GM12878 (cell line): ENCODE data around the gene CLASRP. TPM values are rescaled to one million over a fixed set of nuclear protein-coding genes. Genes with fewer than 3 reads are reported as not detected.

Experiments used
- BCL11A ChIP-seq: IDR thresholded peaks from 2 replicates; pipeline ENCODE4 v1.6.1; 2011; ENCODE audit warnings: low read depth, low read length
- BHLHE40 ChIP-seq, 2 experiments: fragments of 450-650 bp in 1 of 2; IDR thresholded peaks; 2 replicates each; pipeline ENCODE4 v1.6.1; 2011 to 2017; ENCODE audit warnings: low read depth in 2 of 2, borderline replicate concordance in 1 of 2, improper control_type of control experiment in 1 of 2, low read length in 1 of 2, mild to moderate bottlenecking in 1 of 2
- CEBPB ChIP-seq, 2 experiments: fragments of 150-350 bp in 1 of 2; IDR thresholded peaks; 2 replicates each; pipeline ENCODE4 v1.6.1; 2012 to 2014; ENCODE audit warnings: low read depth in 2 of 2, low read length in 2 of 2, borderline replicate concordance in 1 of 2, inconsistent platforms in 1 of 2
- EP300 ChIP-seq, 2 experiments: fragments of 150-350 bp in 1 of 2; IDR thresholded peaks; 2 replicates each; pipeline ENCODE4 v1.6.1; 2011 to 2012; ENCODE audit warnings: low read depth in 2 of 2, low read length in 2 of 2, borderline replicate concordance in 1 of 2, improper control_type of control experiment in 1 of 2, inconsistent platforms in 1 of 2; ENCODE audit not compliant: control insufficient read depth in 1 of 2
- ETV6 ChIP-seq, 2 experiments: fragments of 450-650 bp in 1 of 2; IDR thresholded peaks in 1 of 2; conservative IDR thresholded peaks in 1 of 2; 2 replicates each; pipeline ENCODE4 v1.6.1; 2014; ENCODE audit warnings: antibody characterized with exemption in 1 of 2, borderline replicate concordance in 1 of 2, low read depth in 1 of 2, mild to moderate bottlenecking in 1 of 2, moderate library complexity in 1 of 2
- IRF3 ChIP-seq: fragments of 450-650 bp; IDR thresholded peaks from 2 replicates; pipeline ENCODE4 v1.6.1; 2014; ENCODE audit warnings: mild to moderate bottlenecking
- IRF4 ChIP-seq: IDR thresholded peaks from 2 replicates; pipeline ENCODE4 v1.6.1; 2011; ENCODE audit warnings: low read depth, low read length
- MEF2A ChIP-seq: IDR thresholded peaks from 2 replicates; pipeline ENCODE4 v1.6.1; 2011; ENCODE audit warnings: low read depth, mild to moderate bottlenecking, low read length, moderate library complexity; ENCODE audit not compliant: insufficient read depth
- MTA3 ChIP-seq: IDR thresholded peaks from 2 replicates; pipeline ENCODE4 v1.6.1; 2012; ENCODE audit warnings: low read length, inconsistent platforms, borderline replicate concordance
- PAX5 ChIP-seq: IDR thresholded peaks from 2 replicates; pipeline ENCODE4 v1.6.1; 2011; ENCODE audit warnings: low read depth, low read length, borderline replicate concordance
- RELB ChIP-seq: fragments of 450-650 bp; IDR thresholded peaks from 2 replicates; pipeline ENCODE4 v1.6.1; 2017; ENCODE audit warnings: low read depth, mild to moderate bottlenecking, moderate library complexity
- SIX5 ChIP-seq: IDR thresholded peaks from 2 replicates; pipeline ENCODE4 v1.6.1; 2011; ENCODE audit warnings: mild to moderate bottlenecking, low read depth, low read length, moderate library complexity; ENCODE audit not compliant: severe bottlenecking
- SRF ChIP-seq, 2 experiments: IDR thresholded peaks; 2 replicates each; pipeline ENCODE4 v1.6.1; 2011; ENCODE audit warnings: low read depth in 2 of 2, low read length in 2 of 2, mild to moderate bottlenecking in 1 of 2, moderate library complexity in 1 of 2
- WRNIP1 ChIP-seq: IDR thresholded peaks from 2 replicates; pipeline ENCODE4 v1.6.1; 2011; ENCODE audit warnings: low read depth, low read length, improper control_type of control experiment, borderline replicate concordance
- polyA plus RNA-seq, 11 experiments: library from polyadenylated mRNA; depleted of rRNA in 4 of 11; unstranded in 6 of 11; stranded (reverse) in 5 of 11; fragments of >200 nt; fragmentation: Nextera tagmentation in 4 of 11; fragmentation: Illumina TruSeq in 1 of 11; extraction: Ambion mirVana in 4 of 11; extraction: Trizol in 1 of 11; gene quantifications; 1 replicate in 1 of 11; 2 replicates in 10 of 11; pipeline versions ENCODE4 v1.2.1 to v1.2.3, GENCODE V29; 2011 to 2016; ENCODE audit warnings: inconsistent platforms in 2 of 11, missing spikeins in 2 of 11, low read depth in 1 of 11
- total RNA-seq, 4 experiments: library from RNA; depleted of rRNA in 3 of 4; stranded (reverse); fragments of >200 nt in 3 of 4; fragmentation: Illumina TruSeq in 1 of 4; extraction: Trizol in 1 of 4; gene quantifications; 2 replicates each; pipeline versions ENCODE4 v1.2.1 to v1.2.3, GENCODE V29; 2013 to 2021
- TF ChIP-seq, protein P1 (sequence below): fragments of 450-650 bp; IDR thresholded peaks from 2 replicates; pipeline ENCODE4 v1.6.1; 2018; ENCODE audit warnings: borderline replicate concordance, mild to moderate bottlenecking; ENCODE audit not compliant: partially characterized antibody
- TF ChIP-seq, protein P2 (sequence below): IDR thresholded peaks from 2 replicates; pipeline ENCODE4 v1.6.1; 2012; ENCODE audit warnings: low read depth, low read length, improper control_type of control experiment
- TF ChIP-seq, protein P3 (sequence below): fragments of 450-650 bp; IDR thresholded peaks from 2 replicates; pipeline ENCODE4 v1.6.1; 2016; ENCODE audit warnings: mild to moderate bottlenecking
- TF ChIP-seq, protein P4 (sequence below): fragments of 450-650 bp; IDR thresholded peaks from 2 replicates; pipeline ENCODE4 v1.6.1; 2017; ENCODE audit warnings: mild to moderate bottlenecking, moderate library complexity

Gene CLASRP
- total and polyA plus RNA-seq, 10 of the 15 experiments (the other 5 are each of a cell fraction or from before 2014, with no cell fraction given): 0.68 to 75.8 (median 30.2) TPM

DNA sequence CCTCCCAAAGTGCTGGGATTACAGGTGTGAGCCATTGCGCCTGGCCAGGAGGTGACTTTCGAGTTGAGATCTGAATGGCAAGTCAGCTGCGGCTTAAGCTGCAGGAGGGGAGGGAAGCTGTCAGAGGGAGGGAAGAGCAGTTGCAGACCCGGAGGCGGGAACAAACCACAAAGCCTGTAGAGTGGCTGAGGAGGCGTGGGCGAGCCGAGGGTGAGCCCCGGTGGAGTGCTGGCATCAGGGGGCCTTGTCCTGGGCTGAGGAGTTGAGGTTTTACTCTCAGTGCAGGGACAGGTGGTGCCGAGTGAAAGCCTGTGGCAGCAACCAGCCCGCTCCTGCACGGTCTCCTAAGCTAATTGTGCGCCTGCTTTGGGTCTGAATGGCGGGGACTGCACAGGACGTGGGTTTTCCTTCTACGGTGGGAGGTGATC is 78.3 kb downstream of the CLASRP start (continued):
- TF ChIP-seq EP300 (IDR thresholded peaks at IDR 0.05; ENCODE audit: borderline replicate concordance in 1 of 2, control insufficient read depth in 1 of 2, low read depth in 2 of 2, low read length in 2 of 2): no peak
- no peak for TF ChIP-seq WRNIP1
- TF ChIP-seq, protein P1, sequence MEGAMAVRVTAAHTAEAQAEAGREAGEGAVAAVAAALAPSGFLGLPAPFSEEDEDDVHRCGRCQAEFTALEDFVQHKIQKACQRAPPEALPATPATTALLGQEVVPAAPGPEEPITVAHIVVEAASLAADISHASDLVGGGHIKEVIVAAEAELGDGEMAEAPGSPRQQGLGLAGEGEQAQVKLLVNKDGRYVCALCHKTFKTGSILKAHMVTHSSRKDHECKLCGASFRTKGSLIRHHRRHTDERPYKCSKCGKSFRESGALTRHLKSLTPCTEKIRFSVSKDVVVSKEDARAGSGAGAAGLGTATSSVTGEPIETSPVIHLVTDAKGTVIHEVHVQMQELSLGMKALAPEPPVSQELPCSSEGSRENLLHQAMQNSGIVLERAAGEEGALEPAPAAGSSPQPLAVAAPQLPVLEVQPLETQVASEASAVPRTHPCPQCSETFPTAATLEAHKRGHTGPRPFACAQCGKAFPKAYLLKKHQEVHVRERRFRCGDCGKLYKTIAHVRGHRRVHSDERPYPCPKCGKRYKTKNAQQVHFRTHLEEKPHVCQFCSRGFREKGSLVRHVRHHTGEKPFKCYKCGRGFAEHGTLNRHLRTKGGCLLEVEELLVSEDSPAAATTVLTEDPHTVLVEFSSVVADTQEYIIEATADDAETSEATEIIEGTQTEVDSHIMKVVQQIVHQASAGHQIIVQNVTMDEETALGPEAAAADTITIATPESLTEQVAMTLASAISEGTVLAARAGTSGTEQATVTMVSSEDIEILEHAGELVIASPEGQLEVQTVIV: no peak
- peak; percentile 71; the same call in 1 of the 2 replicates for TF ChIP-seq RELB
- 0 out of 2 replicates have a peak, but pooled peaks have one; percentile 11 for TF ChIP-seq MEF2A
- 0 out of 2 replicates have a peak, but pooled peaks have one; percentile 22 for TF ChIP-seq IRF4
- no peak for TF ChIP-seq MTA3
- TF ChIP-seq ETV6 (conservative IDR thresholded peaks at IDR 0.05 in 1 of 2, IDR thresholded peaks at IDR 0.05 in 1 of 2; ENCODE audit: borderline replicate concordance in 1 of 2, low read depth in 1 of 2): no peak
- no peak for TF ChIP-seq IRF3
- TF ChIP-seq, protein P2, sequence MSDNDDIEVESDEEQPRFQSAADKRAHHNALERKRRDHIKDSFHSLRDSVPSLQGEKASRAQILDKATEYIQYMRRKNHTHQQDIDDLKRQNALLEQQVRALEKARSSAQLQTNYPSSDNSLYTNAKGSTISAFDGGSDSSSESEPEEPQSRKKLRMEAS: no peak
- no peak for TF ChIP-seq SRF (IDR thresholded peaks at IDR 0.05; ENCODE audit: low read depth in 2 of 2, low read length in 2 of 2)
- TF ChIP-seq BCL11A: no peak
- TF ChIP-seq PAX5: 0 out of 2 replicates have a peak, but pooled peaks have one; percentile 21
- TF ChIP-seq SIX5: no peak
- TF ChIP-seq, protein P3, sequence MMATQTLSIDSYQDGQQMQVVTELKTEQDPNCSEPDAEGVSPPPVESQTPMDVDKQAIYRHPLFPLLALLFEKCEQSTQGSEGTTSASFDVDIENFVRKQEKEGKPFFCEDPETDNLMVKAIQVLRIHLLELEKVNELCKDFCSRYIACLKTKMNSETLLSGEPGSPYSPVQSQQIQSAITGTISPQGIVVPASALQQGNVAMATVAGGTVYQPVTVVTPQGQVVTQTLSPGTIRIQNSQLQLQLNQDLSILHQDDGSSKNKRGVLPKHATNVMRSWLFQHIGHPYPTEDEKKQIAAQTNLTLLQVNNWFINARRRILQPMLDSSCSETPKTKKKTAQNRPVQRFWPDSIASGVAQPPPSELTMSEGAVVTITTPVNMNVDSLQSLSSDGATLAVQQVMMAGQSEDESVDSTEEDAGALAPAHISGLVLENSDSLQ: peak; percentile 40; the same call in 1 of the 2 replicates
- peak in 1 of 2 experiments; percentile 78; a peak in 2 of 4 replicates for TF ChIP-seq BHLHE40 (IDR thresholded peaks at IDR 0.05; ENCODE audit: borderline replicate concordance in 1 of 2, low read depth in 2 of 2, low read length in 1 of 2)
- TF ChIP-seq, protein P4, sequence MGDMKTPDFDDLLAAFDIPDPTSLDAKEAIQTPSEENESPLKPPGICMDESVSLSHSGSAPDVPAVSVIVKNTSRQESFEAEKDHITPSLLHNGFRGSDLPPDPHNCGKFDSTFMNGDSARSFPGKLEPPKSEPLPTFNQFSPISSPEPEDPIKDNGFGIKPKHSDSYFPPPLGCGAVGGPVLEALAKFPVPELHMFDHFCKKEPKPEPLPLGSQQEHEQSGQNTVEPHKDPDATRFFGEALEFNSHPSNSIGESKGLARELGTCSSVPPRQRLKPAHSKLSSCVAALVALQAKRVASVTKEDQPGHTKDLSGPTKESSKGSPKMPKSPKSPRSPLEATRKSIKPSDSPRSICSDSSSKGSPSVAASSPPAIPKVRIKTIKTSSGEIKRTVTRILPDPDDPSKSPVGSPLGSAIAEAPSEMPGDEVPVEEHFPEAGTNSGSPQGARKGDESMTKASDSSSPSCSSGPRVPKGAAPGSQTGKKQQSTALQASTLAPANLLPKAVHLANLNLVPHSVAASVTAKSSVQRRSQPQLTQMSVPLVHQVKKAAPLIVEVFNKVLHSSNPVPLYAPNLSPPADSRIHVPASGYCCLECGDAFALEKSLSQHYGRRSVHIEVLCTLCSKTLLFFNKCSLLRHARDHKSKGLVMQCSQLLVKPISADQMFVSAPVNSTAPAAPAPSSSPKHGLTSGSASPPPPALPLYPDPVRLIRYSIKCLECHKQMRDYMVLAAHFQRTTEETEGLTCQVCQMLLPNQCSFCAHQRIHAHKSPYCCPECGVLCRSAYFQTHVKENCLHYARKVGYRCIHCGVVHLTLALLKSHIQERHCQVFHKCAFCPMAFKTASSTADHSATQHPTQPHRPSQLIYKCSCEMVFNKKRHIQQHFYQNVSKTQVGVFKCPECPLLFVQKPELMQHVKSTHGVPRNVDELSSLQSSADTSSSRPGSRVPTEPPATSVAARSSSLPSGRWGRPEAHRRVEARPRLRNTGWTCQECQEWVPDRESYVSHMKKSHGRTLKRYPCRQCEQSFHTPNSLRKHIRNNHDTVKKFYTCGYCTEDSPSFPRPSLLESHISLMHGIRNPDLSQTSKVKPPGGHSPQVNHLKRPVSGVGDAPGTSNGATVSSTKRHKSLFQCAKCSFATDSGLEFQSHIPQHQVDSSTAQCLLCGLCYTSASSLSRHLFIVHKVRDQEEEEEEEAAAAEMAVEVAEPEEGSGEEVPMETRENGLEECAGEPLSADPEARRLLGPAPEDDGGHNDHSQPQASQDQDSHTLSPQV: no peak
- TF ChIP-seq CEBPB (IDR thresholded peaks at IDR 0.05; ENCODE audit: borderline replicate concordance in 1 of 2, low read depth in 2 of 2, low read length in 2 of 2): no peak
